ENCODE measurements around the gene CREB3L1. TPM values are rescaled to one million over a fixed set of nuclear protein-coding genes. Genes with fewer than 3 reads are reported as not detected.
A peak's percentile ranks its signal among the peaks of the same experiment; 100 is the strongest.

Gene CREB3L1
- total and polyA plus RNA-seq, 2 experiments from 2014 or later: 22.9 to 275 TPM

GRCh38 chr11:46277313-46277621 lies 195 bp upstream of the CREB3L1 start:
- no peaks in the 10 kb centered on the region for H3K27me3 ChIP-seq

DNA sequence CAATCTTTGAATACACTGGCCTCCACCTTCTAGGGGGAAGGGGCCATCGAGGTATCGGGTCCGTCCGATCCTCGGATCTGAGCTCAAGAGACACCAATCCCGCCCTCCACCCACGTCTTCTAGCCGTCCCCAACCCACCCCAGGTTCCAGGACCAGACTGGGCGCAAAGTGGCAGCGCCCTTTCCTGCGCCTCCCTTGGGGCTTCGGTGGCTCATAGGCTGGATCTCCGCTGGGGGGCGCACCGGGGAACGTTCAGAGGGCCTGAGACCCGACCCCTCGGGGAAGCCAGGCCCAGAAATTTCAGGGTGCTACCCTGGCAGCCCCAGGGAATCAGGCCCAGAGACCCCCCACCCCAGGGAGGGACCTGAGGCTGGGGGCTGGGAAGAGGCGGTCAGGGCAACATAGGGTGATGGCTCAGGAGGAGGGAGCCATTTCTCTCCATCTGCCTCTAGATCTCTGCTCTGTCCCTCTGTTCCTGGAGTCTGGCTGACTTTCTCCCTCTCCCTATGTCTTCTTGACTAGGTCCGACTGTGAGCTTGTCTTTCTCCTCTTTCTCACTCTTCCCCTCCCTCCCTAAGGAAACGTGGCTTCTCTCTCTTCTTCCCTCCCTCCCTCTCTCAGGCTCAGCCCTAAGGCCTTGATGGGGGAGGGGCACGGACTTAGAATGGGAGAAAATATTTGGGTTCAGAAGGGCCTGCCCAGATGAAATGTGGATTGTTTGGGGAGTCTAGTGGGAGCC lies 1.1 kb downstream of the CREB3L1 start:
- peak overlapping the region; percentile 94 for H3K27ac ChIP-seq
- no peak for TF ChIP-seq EZH2 (IDR thresholded peaks at IDR 0.05; ENCODE audit: borderline replicate concordance)
- TF ChIP-seq, protein P1, sequence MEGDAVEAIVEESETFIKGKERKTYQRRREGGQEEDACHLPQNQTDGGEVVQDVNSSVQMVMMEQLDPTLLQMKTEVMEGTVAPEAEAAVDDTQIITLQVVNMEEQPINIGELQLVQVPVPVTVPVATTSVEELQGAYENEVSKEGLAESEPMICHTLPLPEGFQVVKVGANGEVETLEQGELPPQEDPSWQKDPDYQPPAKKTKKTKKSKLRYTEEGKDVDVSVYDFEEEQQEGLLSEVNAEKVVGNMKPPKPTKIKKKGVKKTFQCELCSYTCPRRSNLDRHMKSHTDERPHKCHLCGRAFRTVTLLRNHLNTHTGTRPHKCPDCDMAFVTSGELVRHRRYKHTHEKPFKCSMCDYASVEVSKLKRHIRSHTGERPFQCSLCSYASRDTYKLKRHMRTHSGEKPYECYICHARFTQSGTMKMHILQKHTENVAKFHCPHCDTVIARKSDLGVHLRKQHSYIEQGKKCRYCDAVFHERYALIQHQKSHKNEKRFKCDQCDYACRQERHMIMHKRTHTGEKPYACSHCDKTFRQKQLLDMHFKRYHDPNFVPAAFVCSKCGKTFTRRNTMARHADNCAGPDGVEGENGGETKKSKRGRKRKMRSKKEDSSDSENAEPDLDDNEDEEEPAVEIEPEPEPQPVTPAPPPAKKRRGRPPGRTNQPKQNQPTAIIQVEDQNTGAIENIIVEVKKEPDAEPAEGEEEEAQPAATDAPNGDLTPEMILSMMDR (IDR thresholded peaks at IDR 0.05; ENCODE audit: poor library complexity): peak; percentile 80
- H3K36me3 ChIP-seq (replicated peaks; ENCODE audit: insufficient read depth, low read depth): no peaks in the 10 kb centered on the region
- no peaks in the 10 kb centered on the region for H3K9me3 ChIP-seq (ENCODE audit: low read depth)
- peak overlapping the region; percentile 90 for H3K4me2 ChIP-seq
- no peaks in the 10 kb centered on the region for H3K9me2 ChIP-seq (replicated peaks; ENCODE audit: insufficient read depth)
- peak overlapping the region; percentile 29 for H2AFZ ChIP-seq
- DNase-seq (ENCODE audit: low spot score): peak; percentile 85
- no peaks in the 10 kb centered on the region for H3K27me3 ChIP-seq
- peaks cover 9% of the 10 kb centered on the region for H4K20me1 ChIP-seq (ENCODE audit: insufficient read depth, poor library complexity, severe bottlenecking)
- WGBS (ENCODE audit: low lambda C conversion rate, missing lambda C conversion rate): 4% methylated on average over 20 of the region's 22 CpGs
- peak overlapping the region; percentile 83 for H3K4me3 ChIP-seq
- H3K4me1 ChIP-seq (ENCODE audit: insufficient read depth): peaks cover 58% of the 10 kb centered on the region
- peaks cover 54% of the 10 kb centered on the region for H3K79me2 ChIP-seq

More at GRCh38 chr11:46277313-46277621, 195 bp upstream of the CREB3L1 start:
- peaks cover 69% of the 10 kb centered on the region for H3K4me1 ChIP-seq (ENCODE audit: insufficient read depth)
- H3K4me3 ChIP-seq: no peak overlapping the region
- H3K79me2 ChIP-seq: peaks cover 42% of the 10 kb centered on the region
- H3K9me2 ChIP-seq (replicated peaks; ENCODE audit: insufficient read depth): no peaks in the 10 kb centered on the region
- no peaks in the 10 kb centered on the region for H3K9me3 ChIP-seq (ENCODE audit: low read depth)
- no peak overlapping the region for H2AFZ ChIP-seq
- H3K36me3 ChIP-seq (replicated peaks; ENCODE audit: insufficient read depth, low read depth): no peaks in the 10 kb centered on the region
- 18% methylated on average over 8 of the region's 8 CpGs for WGBS (ENCODE audit: low lambda C conversion rate, missing lambda C conversion rate)
- peaks cover 4% of the 10 kb centered on the region for H4K20me1 ChIP-seq (ENCODE audit: insufficient read depth, poor library complexity, severe bottlenecking)
- peak; percentile 87 for DNase-seq (ENCODE audit: low spot score)
- peak overlapping the region; percentile 90 for H3K4me2 ChIP-seq
- peak overlapping the region; percentile 94 for H3K27ac ChIP-seq
- TF ChIP-seq, protein P1 (IDR thresholded peaks at IDR 0.05; ENCODE audit: poor library complexity): no peak
- TF ChIP-seq EZH2 (IDR thresholded peaks at IDR 0.05; ENCODE audit: borderline replicate concordance): no peak
- TF ChIP-seq EZH2phosphoT487 (IDR thresholded peaks at IDR 0.05; ENCODE audit: low read depth, severe bottlenecking, unreplicated experiment): no peak

DNA sequence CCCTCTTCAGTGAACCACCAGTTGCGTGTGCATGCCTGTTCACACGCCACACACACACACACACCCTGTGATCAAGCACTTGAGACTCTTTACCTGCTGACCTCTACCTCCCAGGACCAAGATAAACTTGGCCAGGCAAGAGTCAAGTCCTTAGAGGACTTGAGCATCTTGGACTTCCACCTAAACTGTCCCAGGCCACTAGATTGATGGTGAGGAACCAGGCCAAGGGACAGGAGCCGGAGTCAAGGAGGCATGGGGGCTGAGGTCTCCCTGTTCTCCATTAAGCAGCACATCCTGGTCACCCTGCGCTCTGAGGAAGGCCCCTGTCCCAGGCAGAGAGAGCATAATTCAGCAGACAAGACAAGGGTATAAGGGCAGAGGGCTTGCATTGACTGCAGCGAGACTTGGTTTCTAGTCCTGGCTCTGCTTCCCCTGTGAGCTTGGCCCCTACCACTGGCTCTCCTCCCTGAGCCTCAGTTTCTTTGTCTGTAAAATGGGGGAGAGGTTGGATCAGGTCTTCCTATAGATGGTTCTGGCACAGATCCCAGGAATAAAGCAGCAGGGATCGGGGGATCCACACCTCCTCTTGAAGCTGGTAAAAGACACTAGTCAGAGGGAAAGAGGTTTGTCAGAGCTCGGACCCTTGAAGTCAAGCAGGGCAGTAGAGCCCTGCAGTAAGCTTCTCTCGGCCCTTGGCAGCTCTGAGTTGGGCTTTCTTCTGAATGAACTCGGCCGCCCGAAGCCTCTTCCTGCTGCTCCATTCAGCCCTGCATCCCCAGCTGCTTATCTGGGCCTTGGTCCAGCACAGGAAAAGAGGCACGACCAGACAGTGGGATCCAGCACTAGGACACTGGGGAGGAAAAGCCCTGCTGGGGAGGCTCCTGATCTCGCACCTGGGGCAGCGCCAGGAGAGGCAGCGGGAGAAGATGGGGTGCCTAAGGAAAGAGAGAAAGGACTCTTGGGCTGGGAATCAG lies 2.0 kb downstream of the CREB3L1 start:
- H3K36me3 ChIP-seq (replicated peaks; ENCODE audit: insufficient read depth, low read depth): no peaks in the 10 kb centered on the region
- H3K4me3 ChIP-seq: peak overlapping the region; percentile 83
- H3K4me2 ChIP-seq: peak overlapping the region; percentile 90
- WGBS (ENCODE audit: low lambda C conversion rate, missing lambda C conversion rate): 63% methylated on average over 15 of the region's 15 CpGs
- peaks cover 9% of the 10 kb centered on the region for H4K20me1 ChIP-seq (ENCODE audit: insufficient read depth, poor library complexity, severe bottlenecking)
- no peaks in the 10 kb centered on the region for H3K27me3 ChIP-seq
- H3K9me2 ChIP-seq (replicated peaks; ENCODE audit: insufficient read depth): no peaks in the 10 kb centered on the region
- H3K79me2 ChIP-seq: peaks cover 63% of the 10 kb centered on the region
- TF ChIP-seq EZH2phosphoT487 (IDR thresholded peaks at IDR 0.05; ENCODE audit: low read depth, severe bottlenecking, unreplicated experiment): no peak
- no peak for TF ChIP-seq EZH2 (IDR thresholded peaks at IDR 0.05; ENCODE audit: borderline replicate concordance)
- TF ChIP-seq, protein P1 (IDR thresholded peaks at IDR 0.05; ENCODE audit: poor library complexity): no peak
- H2AFZ ChIP-seq: no peak overlapping the region
- H3K4me1 ChIP-seq (ENCODE audit: insufficient read depth): peaks cover 49% of the 10 kb centered on the region
- peak; percentile 41 for DNase-seq (ENCODE audit: low spot score)
- H3K27ac ChIP-seq: peak overlapping the region; percentile 94
- no peaks in the 10 kb centered on the region for H3K9me3 ChIP-seq (ENCODE audit: low read depth)
